Gastrocnemius medialis (tissue), 4 donors: ENCODE measurements around the gene ASIC4. TPM values are rescaled to one million over a fixed set of nuclear protein-coding genes. Genes with fewer than 3 reads are reported as not detected.

ENCODE experiments used
- ATAC-seq, 2 donors: fragments of 150-250 bp; one replicate each; pipeline ENCODE4 v1.9.1; 2016
- DNase-seq, 2 donors: peaks; one replicate each; pipeline ENCODE4 v3.0.0-alpha.2; 2019
- H3K27ac ChIP-seq, 4 donors: fragments of 200-600 bp; sonication (generic); 1 replicate in 1 of 4; 2 replicates in 3 of 4; pipeline ENCODE4 v1.5.1; 2016 to 2018; ENCODE audit warnings: mild to moderate bottlenecking in 2 of 4, moderate library complexity in 1 of 4
- H3K27me3 ChIP-seq, 3 donors: fragments of 200-600 bp; sonication (generic) in 2 of 3; 1 replicate in 1 of 3; 2 replicates in 2 of 3; pipeline versions ENCODE4 v1.5.1 to v1.6.0; 2016 to 2019; ENCODE audit warnings: mild to moderate bottlenecking in 1 of 3, moderate library complexity in 1 of 3
- H3K36me3 ChIP-seq, 2 donors: fragments of 200-600 bp; sonication (generic) in 1 of 2; one replicate each; pipeline ENCODE4 v1.5.1; 2017 to 2018
- H3K4me1 ChIP-seq, 2 donors: fragments of 200-600 bp; sonication (generic) in 1 of 2; one replicate each; pipeline ENCODE4 v1.5.1; 2016 to 2017; ENCODE audit warnings: mild to moderate bottlenecking in 2 of 2
- H3K4me3 ChIP-seq, 4 donors: fragments of 200-600 bp; sonication (generic) in 3 of 4; 1 replicate in 1 of 4; 2 replicates in 3 of 4; pipeline ENCODE4 v1.5.1; 2016 to 2019; ENCODE audit warnings: mild to moderate bottlenecking in 2 of 4
- H3K9me3 ChIP-seq, 3 donors: fragments of 200-600 bp; sonication (generic) in 2 of 3; 1 replicate in 1 of 3; 2 replicates in 2 of 3; pipeline ENCODE4 v1.5.1; 2016 to 2019
- POLR2A ChIP-seq, 2 donors: fragments of 450-650 bp; IDR thresholded peaks; one replicate each; pipeline ENCODE4 v1.6.1; 2017; ENCODE audit warnings: antibody characterized with exemption in 2 of 2, mild to moderate bottlenecking in 2 of 2, moderate library complexity in 2 of 2
- in situ Hi-C, 4 donors: fragments of 200-750 bp; cut with MboI; loops; one replicate each; pipeline versions ENCODE4 v1.15.0 to v1.8.0; 2017; ENCODE audit warnings: low sequenced_read_pairs in 4 of 4
- intact Hi-C: fragments of 100-400 bp; cut with DNase I; formaldehyde crosslinking; loops from one replicate; pipeline ENCODE4 v1.15.1; 2023; ENCODE audit warnings: low total_unique reads
- total RNA-seq, 4 donors: library from RNA; depleted of rRNA; stranded (reverse); fragments of >200 nt; gene quantifications; one replicate each; pipeline versions ENCODE4 v1.1.0 to v1.2.3, GENCODE V29; 2016
- TF ChIP-seq, protein P1 (sequence below), 5 experiments: fragments of 450-650 bp in 3 of 5; fragments of 200-600 bp in 2 of 5; sonication (generic) in 2 of 5; IDR thresholded peaks in 4 of 5; conservative IDR thresholded peaks in 1 of 5; 1 replicate in 4 of 5; 2 replicates in 1 of 5; pipeline ENCODE4 v1.5.1; 2016 to 2019; ENCODE audit warnings: antibody characterized with exemption in 5 of 5, mild to moderate bottlenecking in 3 of 5, moderate library complexity in 3 of 5

ASIC4 gene
- total RNA-seq, 4 donors from 2014 or later: 0.11 TPM; not detected in 3

DNA sequence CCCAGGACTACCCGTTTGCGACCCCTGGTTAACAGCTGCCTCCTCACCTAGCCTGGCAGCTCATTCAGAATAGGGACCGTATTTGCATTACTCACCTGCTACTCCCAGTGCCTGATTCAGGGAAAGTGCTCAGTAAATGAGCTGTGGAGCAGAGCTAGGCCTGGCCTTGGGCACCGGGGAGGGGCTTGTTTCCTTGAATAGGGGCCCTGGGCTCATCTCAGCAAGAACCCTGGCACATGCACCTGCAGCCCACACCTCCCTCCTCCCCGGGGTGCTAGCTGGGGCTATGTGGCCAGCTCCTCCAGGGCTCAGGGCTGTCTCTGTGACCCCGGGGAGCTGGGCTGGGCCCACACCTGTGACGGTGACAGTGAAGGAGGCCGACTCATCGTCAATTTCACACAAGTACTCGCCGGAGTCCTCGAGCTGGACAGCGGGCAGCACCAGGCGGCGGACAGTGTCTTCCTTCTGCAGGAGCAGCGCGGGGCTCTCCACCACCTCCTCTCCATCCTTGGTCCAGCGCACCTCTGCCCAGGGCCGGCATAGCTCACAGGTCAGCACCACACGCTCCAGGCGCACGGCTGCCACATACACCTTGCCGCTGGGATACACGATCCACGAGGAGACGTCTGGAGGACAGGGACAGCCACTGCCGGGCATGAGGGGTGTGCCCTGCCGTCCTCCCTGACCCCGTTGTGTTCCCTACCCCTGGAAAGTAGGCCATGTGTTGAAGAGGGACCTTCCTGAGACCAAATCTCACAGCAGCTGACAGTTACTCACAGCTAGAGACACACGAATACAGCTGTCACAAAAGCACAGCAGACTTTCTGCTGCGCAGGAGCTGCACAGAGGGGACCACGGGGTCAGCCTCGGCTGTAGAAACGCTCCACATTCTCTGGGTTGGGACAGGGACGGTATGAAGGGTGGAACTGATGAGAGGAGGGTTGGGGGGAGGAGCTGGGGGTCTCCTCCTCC lies 48.1 kb downstream of the ASIC4 start:
- no peak overlapping the region for H3K27ac ChIP-seq

DNA sequence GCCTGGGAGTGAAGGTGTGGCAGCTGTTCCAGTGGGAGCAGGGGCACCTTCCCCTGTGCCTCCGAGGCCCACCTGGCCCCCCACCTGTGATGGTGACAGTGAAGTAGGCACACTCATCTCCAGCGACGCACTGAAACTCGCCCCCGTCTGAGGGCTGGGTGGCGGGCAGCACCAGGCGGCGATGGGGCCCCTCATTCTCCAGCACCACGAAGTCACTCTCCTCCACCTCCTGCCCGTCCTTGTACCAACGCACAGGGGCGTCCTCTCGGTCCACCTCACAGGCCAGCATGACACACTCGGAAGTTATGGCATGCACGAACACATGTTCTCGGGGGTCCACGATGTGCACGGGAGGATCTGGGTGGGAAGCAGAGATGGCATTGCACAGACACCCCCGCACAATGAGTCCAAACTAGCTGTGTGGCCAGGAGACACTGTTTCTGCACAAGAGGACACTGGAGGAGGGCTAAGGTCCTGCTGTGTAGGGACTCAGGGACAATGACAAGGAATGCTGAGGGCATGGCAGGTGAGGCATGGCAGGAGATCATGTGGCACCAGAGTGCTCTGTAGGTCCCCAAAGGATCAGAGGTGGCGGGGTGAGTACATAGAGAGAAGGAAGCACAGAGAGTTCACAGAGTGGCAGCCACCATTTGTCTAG lies 49.1 kb downstream of the ASIC4 start:
- DNase-seq: no peak
- Histone ChIP-seq H3K27me3 (no peaks in the 10 kb centered on the region), H3K9me3 (no peaks in the 10 kb centered on the region), H3K36me3 (peaks cover 0 to 48% of the 10 kb centered on the region in 2 donors), H3K27ac (no peak overlapping the region), H3K4me1 (no peaks in the 10 kb centered on the region), H3K4me3 (no peak overlapping the region)
- TF ChIP-seq, protein P1, sequence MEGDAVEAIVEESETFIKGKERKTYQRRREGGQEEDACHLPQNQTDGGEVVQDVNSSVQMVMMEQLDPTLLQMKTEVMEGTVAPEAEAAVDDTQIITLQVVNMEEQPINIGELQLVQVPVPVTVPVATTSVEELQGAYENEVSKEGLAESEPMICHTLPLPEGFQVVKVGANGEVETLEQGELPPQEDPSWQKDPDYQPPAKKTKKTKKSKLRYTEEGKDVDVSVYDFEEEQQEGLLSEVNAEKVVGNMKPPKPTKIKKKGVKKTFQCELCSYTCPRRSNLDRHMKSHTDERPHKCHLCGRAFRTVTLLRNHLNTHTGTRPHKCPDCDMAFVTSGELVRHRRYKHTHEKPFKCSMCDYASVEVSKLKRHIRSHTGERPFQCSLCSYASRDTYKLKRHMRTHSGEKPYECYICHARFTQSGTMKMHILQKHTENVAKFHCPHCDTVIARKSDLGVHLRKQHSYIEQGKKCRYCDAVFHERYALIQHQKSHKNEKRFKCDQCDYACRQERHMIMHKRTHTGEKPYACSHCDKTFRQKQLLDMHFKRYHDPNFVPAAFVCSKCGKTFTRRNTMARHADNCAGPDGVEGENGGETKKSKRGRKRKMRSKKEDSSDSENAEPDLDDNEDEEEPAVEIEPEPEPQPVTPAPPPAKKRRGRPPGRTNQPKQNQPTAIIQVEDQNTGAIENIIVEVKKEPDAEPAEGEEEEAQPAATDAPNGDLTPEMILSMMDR (IDR thresholded peaks at IDR 0.05 in 4 of 5, conservative IDR thresholded peaks at IDR 0.05 in 1 of 5): no peak
- no peak for TF ChIP-seq POLR2A (IDR thresholded peaks at IDR 0.05)
- intact Hi-C loops: no loop called here
- in situ Hi-C loops: no loop called here
- ATAC-seq: no peak

More for the DNA sequence above, 48.1 kb downstream of the ASIC4 start:
- DNase-seq (no peak), ATAC-seq (no peak)
- Histone ChIP-seq H3K36me3 (peaks cover 0 to 45% of the 10 kb centered on the region in 2 donors), H3K4me1 (no peaks in the 10 kb centered on the region), H3K9me3 (no peaks in the 10 kb centered on the region), H3K27me3 (no peaks in the 10 kb centered on the region), H3K4me3 (no peak overlapping the region)
- TF ChIP-seq, protein P1 (IDR thresholded peaks at IDR 0.05 in 4 of 5, conservative IDR thresholded peaks at IDR 0.05 in 1 of 5): no peak
- TF ChIP-seq POLR2A (IDR thresholded peaks at IDR 0.05): no peak
- intact Hi-C loops (no loop called here), in situ Hi-C loops (no loop called here)

DNA sequence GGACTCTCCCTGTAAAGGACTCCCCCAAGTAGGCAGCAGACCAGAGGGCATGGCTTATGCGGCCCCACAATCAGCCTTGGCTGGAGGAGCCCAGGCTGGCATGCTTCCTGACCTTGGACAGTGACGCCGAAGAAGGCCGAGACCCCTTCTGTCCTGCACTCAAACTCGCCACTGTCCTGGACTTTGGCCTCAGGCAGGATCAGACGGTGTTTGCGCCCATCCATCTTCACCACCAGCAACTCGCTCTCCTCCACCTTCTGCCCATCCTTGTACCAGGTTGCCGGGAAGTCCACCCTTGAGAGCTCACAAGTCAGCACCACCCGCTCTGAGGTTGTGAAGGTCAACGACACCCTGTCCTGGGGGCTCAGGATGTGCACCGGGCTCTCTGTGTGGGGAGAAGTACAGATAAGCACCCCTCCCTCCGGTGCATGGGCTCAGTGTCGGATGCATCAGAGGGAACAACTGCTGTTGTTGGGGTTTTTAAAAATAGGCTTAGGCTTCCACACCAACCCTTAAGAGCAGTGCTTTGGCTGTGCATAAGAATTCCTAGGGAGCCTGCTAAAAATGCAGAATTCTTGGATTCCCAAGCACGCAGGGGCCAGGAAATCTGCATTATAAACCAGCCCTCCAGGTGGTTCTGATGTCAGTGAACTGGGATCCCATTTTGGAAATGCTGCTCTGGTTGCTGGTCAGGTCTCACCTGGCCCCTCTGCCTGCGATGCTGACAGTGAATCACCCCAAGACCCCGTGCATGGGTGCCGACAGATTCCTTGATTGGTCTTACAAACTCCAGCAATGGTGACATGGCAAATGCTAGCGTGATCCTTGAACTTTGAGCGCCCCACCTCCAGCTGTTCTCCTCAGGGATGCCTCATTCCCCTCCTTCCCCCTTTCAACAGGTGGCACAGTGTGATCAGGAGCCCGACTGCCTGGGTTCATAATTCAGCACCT lies 51.1 kb downstream of the ASIC4 start:
- Histone ChIP-seq H3K4me1 (peaks cover 5 to 8% of the 10 kb centered on the region in 2 donors), H3K4me3 (no peak overlapping the region), H3K36me3 (peaks cover 0 to 42% of the 10 kb centered on the region in 2 donors), H3K27ac (no peak overlapping the region), H3K9me3 (no peaks in the 10 kb centered on the region), H3K27me3 (no peaks in the 10 kb centered on the region)
- intact Hi-C loops (no loop called here), in situ Hi-C loops (no loop called here)
- TF ChIP-seq, protein P1 (IDR thresholded peaks at IDR 0.05 in 4 of 5, conservative IDR thresholded peaks at IDR 0.05 in 1 of 5): no peak
- TF ChIP-seq POLR2A (IDR thresholded peaks at IDR 0.05): no peak
- no peak for ATAC-seq
- peak in 1 of 2 donors; percentile 9 for DNase-seq

DNA sequence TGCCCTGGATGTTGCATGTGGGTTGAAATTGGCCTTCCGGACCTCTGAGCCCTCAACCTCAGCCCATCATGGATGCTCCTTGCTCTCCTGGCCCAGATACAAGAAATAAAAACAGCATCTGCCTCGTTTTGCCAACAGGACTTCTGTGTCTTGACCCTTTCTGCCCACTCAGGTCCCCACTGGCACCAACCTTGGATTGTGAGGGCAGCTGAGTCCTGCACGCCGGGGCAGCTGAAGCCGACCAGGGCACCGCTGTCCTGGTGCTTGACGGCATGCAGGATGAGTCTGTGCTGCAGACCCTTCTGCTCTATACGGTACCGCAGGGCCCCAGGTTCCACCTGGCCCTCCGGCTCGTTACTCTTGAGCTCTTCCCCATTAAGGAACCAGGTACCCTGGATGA lies 52.4 kb downstream of the ASIC4 start:
- Histone ChIP-seq H3K9me3 (no peaks in the 10 kb centered on the region), H3K27ac (no peak overlapping the region), H3K4me1 (peaks cover 6 to 9% of the 10 kb centered on the region in 2 donors), H3K4me3 (no peak overlapping the region), H3K27me3 (no peaks in the 10 kb centered on the region), H3K36me3 (peaks cover 0 to 37% of the 10 kb centered on the region in 2 donors)
- in situ Hi-C loops: no loop called here
- DNase-seq (no peak), ATAC-seq (no peak)
- intact Hi-C loops: no loop called here
- TF ChIP-seq, protein P1 (IDR thresholded peaks at IDR 0.05 in 4 of 5, conservative IDR thresholded peaks at IDR 0.05 in 1 of 5): no peak
- TF ChIP-seq POLR2A (IDR thresholded peaks at IDR 0.05): no peak
